Fibroblast of peridontal ligament (primary cell): Measurements from ENCODE around the gene PRKD1.

ENCODE experiments used
- DNase-seq: peaks from one replicate; pipeline ENCODE4 v3.0.0-alpha.2; 2010; ENCODE audit errors: extremely low read depth

The PRKD1 gene

GRCh38 chr14:29838752-29839151 is 88.9 kb downstream of the PRKD1 start:
- DNase-seq, result no peak

- DNase-seq, result no peak
These were observed 91.3 kb downstream of the PRKD1 start for GRCh38 chr14:29836395-29836794.

GRCh38 chr14:29832042-29832441 is 95.6 kb downstream of the PRKD1 start:
- no peak for DNase-seq

DNA sequence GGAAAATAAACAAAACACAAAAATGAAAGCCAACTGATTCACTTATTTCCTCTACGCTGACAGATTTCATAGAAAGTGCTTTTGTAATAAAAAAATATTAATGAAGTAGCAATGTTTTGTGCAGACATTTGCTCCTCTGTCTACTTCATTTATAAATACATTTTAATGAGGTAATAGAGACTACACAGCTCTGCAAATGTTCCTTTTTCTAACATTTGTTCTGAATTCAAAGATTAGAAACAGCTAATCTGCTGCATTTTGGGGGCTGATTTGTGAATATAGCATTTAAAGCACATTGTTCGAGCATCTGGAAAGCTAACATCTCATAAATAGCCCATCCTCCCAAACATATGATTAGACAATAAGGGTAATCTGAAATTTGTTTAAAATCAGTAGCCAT is 97.8 kb downstream of the PRKD1 start:
- DNase-seq, result no peak

DNA sequence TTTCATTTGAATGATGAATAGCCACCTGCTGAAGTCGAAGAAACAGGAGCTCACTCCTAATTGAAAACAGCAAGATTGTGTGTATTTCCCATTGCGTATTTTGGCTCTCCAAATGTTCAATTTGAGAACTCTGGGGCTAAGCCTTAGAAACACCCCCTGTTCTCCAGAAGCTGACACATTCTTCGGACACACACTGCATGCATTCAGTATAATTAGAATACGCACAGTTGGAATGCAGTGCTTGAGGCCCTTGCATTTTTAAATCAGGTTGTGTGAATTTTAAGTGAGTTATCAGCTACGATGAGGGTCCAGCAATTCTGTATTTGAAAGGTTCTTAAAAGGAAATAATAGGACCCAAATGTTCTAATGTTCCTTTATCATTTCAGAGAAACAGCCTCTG is 103.8 kb downstream of the PRKD1 start:
- no peak for DNase-seq

GRCh38 chr14:29822430-29822709 is 105.3 kb downstream of the PRKD1 start:
- DNase-seq, result peak; percentile 37

DNA sequence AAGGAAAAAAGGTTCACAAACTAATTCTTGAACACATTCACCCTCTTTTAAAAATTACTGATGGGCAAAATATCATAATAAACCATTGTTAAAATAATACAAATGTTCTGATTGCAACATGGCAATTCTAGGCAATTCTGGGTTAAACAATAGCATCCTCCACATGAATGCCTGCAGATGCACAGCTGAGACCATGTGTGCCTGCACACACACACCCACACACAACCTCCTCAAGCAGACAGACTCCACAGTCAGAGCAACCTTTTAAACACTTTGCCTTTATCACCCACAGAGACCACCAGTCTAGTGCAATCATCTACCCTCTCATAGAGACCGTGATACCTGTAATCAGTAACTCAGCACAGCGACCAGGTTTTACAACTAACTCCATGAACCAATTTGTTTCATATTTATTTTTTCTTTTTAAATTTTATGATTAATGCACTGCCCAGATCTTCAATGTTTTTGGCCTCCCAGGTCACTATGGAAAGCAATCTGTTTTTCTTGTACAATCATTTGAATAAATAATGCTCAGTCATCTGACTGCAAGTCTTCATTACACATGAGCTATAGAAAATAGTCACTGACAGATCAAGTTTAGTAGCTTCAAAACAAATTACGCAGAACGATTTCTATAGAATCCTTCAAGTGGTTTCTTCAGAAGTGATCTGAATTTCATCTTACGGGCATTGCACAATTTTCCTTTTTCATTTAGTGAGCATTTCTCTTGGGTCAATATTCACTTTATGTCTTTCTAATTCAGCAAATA is 105.8 kb downstream of the PRKD1 start:
- no peak for DNase-seq

GRCh38 chr14:29821242-29821641 is 106.4 kb downstream of the PRKD1 start:
- no peak for DNase-seq

- peak; percentile 51 for DNase-seq
These were observed 106.9 kb downstream of the PRKD1 start for GRCh38 chr14:29820785-29821184.

DNA sequence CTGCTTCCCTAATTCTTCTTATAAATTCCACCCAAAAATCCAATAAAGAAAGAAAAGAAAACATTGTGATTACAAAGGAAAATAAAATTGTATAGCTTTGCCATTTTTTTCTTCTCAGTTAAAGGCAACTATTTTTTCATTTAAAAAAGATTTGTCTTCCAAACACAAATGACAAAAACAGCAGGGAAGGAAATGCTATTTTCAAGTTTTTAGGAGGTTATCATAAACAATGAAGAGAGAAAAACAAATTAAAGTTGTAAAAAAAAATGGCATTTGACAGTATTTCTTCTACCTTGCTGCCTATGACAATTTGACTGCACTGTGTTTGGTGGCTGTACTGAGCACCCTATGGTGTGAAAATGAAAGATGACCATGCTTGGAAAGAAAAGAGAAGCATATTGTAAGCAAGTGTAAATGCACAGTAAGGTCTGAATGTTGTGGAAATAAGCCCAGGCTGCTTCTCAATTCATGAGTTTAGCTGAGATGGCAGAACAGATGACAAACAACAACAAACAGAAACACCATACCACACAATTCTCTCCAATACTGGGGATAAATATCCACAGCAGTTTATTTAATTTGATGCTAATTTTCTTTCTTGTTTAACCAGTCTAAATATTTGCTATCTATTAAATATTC is 109.8 kb downstream of the PRKD1 start:
- DNase-seq, result no peak

GRCh38 chr14:29815016-29815674 is 112.5 kb downstream of the PRKD1 start:
- DNase-seq, result no peak

GRCh38 chr14:29814156-29815015 is 113.3 kb downstream of the PRKD1 start:
- peak; percentile 45 for DNase-seq

DNA sequence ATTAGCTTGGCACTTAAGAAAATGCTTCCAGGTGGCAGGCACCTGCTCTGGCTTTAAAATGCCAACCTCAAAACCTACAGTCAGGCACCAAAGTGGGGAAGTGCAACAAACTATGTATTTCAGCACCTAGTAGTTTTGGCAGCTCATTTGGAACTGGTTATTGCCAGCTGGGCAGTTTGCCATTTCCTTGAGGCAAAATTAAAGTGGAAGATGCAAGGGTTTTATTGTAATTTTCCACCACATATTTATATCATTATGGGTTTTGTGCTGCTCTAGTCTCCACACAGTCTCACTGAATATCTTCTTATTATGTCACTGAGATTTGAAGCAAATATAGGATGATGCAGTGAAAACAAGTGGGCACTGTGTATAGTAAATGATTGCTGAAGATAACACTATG is 117.0 kb downstream of the PRKD1 start:
- DNase-seq, result peak; percentile 70

DNA sequence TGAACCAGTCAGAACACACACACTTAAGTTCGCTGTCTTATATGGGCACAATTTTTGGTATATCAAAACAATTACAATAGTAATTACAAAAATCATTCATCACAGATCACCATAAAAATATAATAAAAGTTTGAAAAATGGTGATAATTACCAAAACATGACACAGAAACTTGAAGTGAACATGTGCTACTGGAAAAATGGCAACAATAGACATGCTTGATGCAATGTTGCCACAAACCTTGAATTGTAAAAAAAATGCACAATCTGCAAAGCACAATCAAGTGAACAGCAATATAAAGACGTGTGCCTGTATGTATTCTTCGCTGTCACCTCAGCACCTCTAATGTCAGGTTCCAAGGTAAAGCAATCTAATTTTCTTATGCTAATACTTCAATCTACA is 117.6 kb downstream of the PRKD1 start:
- no peak for DNase-seq

DNA sequence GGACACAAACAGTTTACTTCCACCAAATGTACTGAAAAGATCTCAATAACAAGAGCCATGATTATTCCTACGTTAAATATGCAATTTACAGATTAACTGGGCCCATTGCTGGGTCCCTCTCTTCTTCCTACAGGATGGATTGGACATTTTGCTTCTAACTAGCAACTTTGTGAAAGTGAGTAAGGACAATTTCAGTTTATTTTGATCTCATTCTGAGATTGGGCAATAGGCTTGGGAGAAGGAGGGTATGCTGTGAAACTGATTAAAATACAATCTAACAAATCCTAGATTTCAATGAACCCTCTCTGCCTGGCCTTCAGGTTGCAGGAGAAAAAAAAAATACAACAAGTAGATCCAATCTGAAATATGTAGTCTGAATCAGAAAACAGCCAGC is 121.5 kb downstream of the PRKD1 start:
- peak; percentile 36 for DNase-seq

DNA sequence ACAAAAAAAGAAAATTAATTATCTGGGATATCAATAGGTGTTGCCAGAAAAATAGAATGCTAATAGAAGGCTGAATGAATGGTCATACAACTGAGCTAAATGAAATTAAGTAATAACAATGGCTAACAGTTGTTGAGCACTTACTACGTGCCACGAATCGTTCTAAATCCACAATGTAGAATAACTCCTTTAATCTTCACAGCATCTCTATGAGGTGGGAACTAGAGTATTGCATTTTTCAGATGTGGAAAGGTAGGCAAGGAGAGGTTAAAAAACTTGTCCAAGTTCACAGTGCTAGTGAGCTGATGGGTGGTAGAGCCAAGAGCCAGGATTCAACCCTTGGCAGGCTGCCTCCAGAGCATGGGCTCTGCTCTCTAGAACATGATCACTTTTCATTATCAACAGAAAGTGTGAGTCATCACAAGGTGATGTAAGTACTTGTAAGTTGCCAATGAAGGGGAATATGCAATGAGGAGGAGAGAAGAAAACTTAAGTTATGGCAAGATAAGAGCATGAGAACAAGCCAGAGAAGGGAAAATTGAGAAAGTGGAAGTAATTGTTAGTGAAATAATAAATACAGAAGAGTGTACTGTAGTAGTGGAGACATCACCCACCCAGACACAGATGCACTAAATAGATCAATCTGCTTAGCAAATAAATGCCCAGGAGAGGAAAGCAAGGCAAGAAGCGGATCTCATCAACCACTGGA is 122.1 kb downstream of the PRKD1 start:
- DNase-seq, result peak; percentile 97

DNA sequence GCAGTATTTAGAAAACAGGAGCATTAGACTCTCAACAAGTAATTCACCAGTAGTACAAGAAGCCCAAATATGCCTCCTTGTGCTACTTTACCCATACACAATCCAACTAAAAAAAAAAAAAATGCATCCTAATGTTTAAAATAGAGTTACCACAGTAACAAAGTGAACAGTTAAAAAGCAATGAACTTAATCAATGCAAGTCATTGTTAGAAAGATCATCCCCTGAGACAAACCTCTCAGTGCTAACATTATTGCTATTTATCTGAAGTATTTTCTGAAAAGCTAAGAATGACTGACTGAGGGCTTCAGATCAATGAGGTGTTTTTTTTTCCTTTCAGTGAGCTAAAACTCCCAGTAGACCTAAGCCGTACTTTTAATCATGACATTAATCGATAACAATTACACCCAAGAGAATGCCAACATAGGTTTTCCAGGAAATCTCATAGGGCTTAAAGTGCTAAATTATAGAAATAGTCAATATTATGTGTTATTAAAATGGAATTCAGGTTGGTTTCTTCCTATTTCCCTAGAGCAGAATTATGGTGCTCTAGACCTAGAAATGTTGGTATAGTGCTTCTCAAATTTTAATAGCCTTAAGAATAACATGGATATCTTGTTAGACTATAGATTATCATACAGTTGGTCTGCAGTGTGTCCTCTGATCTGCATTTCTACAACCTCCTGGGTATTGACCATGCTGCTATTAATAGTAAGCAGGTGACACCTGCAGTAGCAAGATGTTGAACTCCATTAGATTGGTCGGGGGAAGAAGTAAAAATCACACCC is 123.0 kb downstream of the PRKD1 start:
- DNase-seq, result no peak

DNA sequence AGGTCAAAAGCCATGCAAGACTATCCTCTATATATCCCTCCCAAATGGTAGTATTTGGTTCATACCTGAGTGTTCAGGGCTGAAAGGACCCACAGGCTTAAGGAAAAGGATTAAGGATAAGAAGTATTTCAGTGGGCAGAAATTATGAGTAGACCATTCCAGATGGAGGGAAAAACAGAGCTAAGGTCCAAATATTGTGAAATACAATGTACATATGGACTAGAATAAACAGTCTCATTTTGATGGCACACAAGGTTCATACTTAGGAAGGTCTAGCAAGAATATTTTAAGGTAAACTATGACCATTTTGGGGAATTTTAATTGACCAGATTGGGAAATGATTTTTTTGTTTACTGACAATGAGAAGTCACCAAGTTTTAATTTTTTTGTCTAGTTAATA is 124.6 kb downstream of the PRKD1 start:
- peak; percentile 43 for DNase-seq

DNA sequence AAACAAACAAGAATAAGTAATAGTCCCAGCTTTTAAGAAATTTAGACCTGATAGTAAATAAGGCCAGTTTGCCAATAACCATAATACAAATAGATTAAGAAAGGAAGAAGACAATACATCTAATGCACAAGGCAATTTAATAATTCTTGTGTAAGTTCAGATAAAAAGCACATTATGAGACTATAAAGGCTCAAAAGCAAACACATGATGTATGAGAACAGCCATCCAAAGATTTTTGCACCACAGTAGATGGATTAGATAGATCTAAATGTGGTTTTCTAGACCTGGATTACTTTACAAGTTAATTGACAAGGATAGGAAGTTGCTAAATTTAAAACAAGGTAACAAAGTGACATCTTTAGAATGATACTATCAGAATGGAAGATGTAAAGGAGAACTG is 125.4 kb downstream of the PRKD1 start:
- DNase-seq, result no peak

GRCh38 chr14:29800961-29801360 is 126.7 kb downstream of the PRKD1 start:
- no peak for DNase-seq
